Measurements from ENCODE around the gene CNTNAP2.

DNA sequence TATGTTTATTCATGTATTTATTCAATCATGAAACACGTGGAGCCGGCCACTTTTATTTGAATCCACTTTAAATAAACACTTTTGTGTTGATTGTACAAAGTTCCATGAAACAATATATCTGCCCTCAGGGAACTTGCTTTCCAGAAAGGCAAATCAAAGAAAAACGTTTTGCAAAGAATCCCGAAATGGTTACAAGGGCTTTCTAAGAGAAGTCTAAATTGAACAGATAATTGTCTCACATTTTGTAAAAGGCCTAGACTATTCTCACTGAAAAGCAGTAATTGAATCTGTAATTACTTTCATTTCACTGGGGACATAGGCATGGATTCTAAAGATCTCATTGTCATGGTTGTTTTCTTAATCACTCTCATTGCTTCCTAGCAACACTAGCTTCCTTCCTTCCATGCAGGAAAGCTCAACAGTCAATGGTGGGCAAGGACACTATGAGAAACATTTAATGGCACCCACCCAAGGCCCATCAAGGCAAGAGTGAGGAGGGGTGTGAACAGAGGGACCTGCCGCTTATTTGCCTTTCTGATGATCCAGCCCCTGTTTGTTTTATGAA is 1851.5 kb downstream of the CNTNAP2 start:
- TF ChIP-seq, protein P1, sequence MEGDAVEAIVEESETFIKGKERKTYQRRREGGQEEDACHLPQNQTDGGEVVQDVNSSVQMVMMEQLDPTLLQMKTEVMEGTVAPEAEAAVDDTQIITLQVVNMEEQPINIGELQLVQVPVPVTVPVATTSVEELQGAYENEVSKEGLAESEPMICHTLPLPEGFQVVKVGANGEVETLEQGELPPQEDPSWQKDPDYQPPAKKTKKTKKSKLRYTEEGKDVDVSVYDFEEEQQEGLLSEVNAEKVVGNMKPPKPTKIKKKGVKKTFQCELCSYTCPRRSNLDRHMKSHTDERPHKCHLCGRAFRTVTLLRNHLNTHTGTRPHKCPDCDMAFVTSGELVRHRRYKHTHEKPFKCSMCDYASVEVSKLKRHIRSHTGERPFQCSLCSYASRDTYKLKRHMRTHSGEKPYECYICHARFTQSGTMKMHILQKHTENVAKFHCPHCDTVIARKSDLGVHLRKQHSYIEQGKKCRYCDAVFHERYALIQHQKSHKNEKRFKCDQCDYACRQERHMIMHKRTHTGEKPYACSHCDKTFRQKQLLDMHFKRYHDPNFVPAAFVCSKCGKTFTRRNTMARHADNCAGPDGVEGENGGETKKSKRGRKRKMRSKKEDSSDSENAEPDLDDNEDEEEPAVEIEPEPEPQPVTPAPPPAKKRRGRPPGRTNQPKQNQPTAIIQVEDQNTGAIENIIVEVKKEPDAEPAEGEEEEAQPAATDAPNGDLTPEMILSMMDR (IDR thresholded peaks at IDR 0.05), result no peak
- TF ChIP-seq POLR2A (IDR thresholded peaks at IDR 0.05), result no peak
- no peak for TF ChIP-seq EP300 (IDR thresholded peaks at IDR 0.05)
